HEK293 (cell line): ENCODE results near the gene PRAMEF10.

Experiments used
- ATF2 ChIP-seq: fragments of 450-650 bp; formaldehyde crosslinking; IDR thresholded peaks from 2 replicates; pipeline ENCODE4 v1.5.1; 2016; ENCODE audit warnings: missing biosample characterization, missing genetic modification characterization, low read depth
- OSR2 ChIP-seq: fragments of 450-650 bp; formaldehyde crosslinking; IDR thresholded peaks from 2 replicates; pipeline ENCODE4 v1.5.1; 2016; ENCODE audit warnings: missing biosample characterization, missing genetic modification characterization
- SP7 ChIP-seq: fragments of 450-650 bp; formaldehyde crosslinking; IDR thresholded peaks from 2 replicates; pipeline ENCODE4 v1.5.1; 2016; ENCODE audit warnings: missing biosample characterization, missing genetic modification characterization
- ZNF114 ChIP-seq: fragments of 450-650 bp; formaldehyde crosslinking; IDR thresholded peaks from 2 replicates; pipeline ENCODE4 v1.5.0; 2017; ENCODE audit warnings: missing biosample characterization, missing genetic modification characterization
- ZNF121 ChIP-seq: fragments of 450-650 bp; formaldehyde crosslinking; IDR thresholded peaks from 2 replicates; pipeline ENCODE4 v1.5.1; 2016; ENCODE audit warnings: missing biosample characterization, missing genetic modification characterization
- ZNF292 ChIP-seq: fragments of 450-650 bp; formaldehyde crosslinking; IDR thresholded peaks from 2 replicates; pipeline ENCODE4 v1.5.1; 2016; ENCODE audit warnings: low read depth, missing biosample characterization, missing genetic modification characterization, borderline replicate concordance
- TF ChIP-seq, protein P1 (sequence below): fragments of 450-650 bp; formaldehyde crosslinking; IDR thresholded peaks from 2 replicates; pipeline ENCODE4 v1.5.1; 2016; ENCODE audit warnings: missing biosample characterization, missing genetic modification characterization

DNA sequence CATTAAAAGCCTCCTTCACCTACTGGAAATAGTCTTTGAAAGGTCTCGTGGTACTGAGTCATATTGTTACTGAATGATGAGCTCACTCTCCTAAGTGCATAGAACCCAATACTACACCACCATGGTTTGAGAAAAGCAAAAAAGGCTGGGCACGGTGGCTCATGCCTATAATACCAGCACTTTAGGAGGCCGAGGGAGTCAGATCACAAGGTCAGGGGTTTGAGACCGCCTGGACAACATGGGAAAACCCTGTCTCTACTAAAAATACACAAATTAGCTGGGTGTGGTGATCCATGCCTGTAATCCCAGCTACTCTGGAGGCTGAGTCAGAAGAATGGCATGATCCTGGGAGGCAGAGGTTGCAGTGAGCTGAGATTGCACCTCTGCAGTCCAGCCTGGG lies 46.3 kb downstream of the PRAMEF10 start:
- TF ChIP-seq, protein P1, sequence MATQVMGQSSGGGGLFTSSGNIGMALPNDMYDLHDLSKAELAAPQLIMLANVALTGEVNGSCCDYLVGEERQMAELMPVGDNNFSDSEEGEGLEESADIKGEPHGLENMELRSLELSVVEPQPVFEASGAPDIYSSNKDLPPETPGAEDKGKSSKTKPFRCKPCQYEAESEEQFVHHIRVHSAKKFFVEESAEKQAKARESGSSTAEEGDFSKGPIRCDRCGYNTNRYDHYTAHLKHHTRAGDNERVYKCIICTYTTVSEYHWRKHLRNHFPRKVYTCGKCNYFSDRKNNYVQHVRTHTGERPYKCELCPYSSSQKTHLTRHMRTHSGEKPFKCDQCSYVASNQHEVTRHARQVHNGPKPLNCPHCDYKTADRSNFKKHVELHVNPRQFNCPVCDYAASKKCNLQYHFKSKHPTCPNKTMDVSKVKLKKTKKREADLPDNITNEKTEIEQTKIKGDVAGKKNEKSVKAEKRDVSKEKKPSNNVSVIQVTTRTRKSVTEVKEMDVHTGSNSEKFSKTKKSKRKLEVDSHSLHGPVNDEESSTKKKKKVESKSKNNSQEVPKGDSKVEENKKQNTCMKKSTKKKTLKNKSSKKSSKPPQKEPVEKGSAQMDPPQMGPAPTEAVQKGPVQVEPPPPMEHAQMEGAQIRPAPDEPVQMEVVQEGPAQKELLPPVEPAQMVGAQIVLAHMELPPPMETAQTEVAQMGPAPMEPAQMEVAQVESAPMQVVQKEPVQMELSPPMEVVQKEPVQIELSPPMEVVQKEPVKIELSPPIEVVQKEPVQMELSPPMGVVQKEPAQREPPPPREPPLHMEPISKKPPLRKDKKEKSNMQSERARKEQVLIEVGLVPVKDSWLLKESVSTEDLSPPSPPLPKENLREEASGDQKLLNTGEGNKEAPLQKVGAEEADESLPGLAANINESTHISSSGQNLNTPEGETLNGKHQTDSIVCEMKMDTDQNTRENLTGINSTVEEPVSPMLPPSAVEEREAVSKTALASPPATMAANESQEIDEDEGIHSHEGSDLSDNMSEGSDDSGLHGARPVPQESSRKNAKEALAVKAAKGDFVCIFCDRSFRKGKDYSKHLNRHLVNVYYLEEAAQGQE (tag by site-specific recombination) = no peak
- no peak for TF ChIP-seq ZNF292
- TF ChIP-seq ZNF121 (tag by site-specific recombination) = no peak
- TF ChIP-seq OSR2 = no peak
- TF ChIP-seq SP7 = no peak
- no peak for TF ChIP-seq ZNF114 (tag by site-specific recombination)
- no peak for TF ChIP-seq ATF2 (tag by site-specific recombination)
